Stimulated activated CD8-positive, alpha-beta memory T cell treated with anti-CD3 and anti-CD28 coated beads, Interleukin-4, amount 100 ng/mL, for 48 hours (primary cell): ENCODE results near the gene IRAK4.
A peak's percentile ranks its signal among the peaks of the same experiment; 100 is the strongest.
"Not testable (repeated sequence)": the region's sequence is repeated elsewhere in the genome, so short reads cannot be mapped to it uniquely, and the experiment has no call there.

ENCODE experiments used
- DNase-seq: peaks from one replicate; pipeline ENCODE4 v3.0.0-alpha.2; 2020

Gene IRAK4

GRCh38 chr12:43758728-43759563 lies at the start of gene IRAK4, which contains the start of gene PUS7L:
Gene IRAK4, plus strand, starts transcription at chr12:43758951. Its CDS starts 9,161 bp downstream, at chr12:43768112.
Gene PUS7L, minus strand, starts transcription at chr12:43758790. Its CDS starts 3,545 bp downstream, at chr12:43755245.
- peak; percentile 95 for DNase-seq

GRCh38 chr12:43711348-43711747 lies 47.4 kb upstream of the IRAK4 start:
- no peak for DNase-seq

GRCh38 chr12:43722621-43723020 lies 36.1 kb upstream of the IRAK4 start:
- DNase-seq: no peak

- DNase-seq: no peak
Observed at GRCh38 chr12:43723134-43723533, 35.6 kb upstream of the IRAK4 start.

GRCh38 chr12:43728117-43728516 lies 30.6 kb upstream of the IRAK4 start:
- no peak for DNase-seq

- no peak for DNase-seq
Observed at GRCh38 chr12:43728698-43729097, 30.1 kb upstream of the IRAK4 start.

GRCh38 chr12:43730283-43730682 lies 28.5 kb upstream of the IRAK4 start:
- DNase-seq: no peak

GRCh38 chr12:43733687-43734086 lies 25.1 kb upstream of the IRAK4 start:
- DNase-seq: no peak

- no peak for DNase-seq
Observed at GRCh38 chr12:43736927-43737440, 21.8 kb upstream of the IRAK4 start.

- no peak for DNase-seq
Observed at GRCh38 chr12:43737646-43738045, 21.1 kb upstream of the IRAK4 start.

GRCh38 chr12:43740511-43741100 lies 18.1 kb upstream of the IRAK4 start:
- DNase-seq: no peak

- no peak for DNase-seq
Observed at GRCh38 chr12:43742106-43742505, 16.6 kb upstream of the IRAK4 start.

- no peak for DNase-seq
Observed at GRCh38 chr12:43744826-43745225, 13.9 kb upstream of the IRAK4 start.

- no peak for DNase-seq
Observed at GRCh38 chr12:43749016-43749415, 9.7 kb upstream of the IRAK4 start.

- DNase-seq: no peak
Observed at GRCh38 chr12:43750814-43751213, 7.9 kb upstream of the IRAK4 start.

- DNase-seq: not testable (repeated sequence)
Observed at GRCh38 chr12:43751360-43751759, 7.4 kb upstream of the IRAK4 start.

- no peak for DNase-seq
Observed at GRCh38 chr12:43754015-43754414, 4.7 kb upstream of the IRAK4 start.

GRCh38 chr12:43758247-43758727 lies 464 bp upstream of the IRAK4 start:
- peak; percentile 55 for DNase-seq

GRCh38 chr12:43760396-43760795 lies 1.6 kb downstream of the IRAK4 start:
- no peak for DNase-seq

GRCh38 chr12:43761500-43761899 lies 2.7 kb downstream of the IRAK4 start:
- no peak for DNase-seq

- DNase-seq: no peak
Observed at GRCh38 chr12:43762596-43762995, 3.8 kb downstream of the IRAK4 start.

- DNase-seq: no peak
Observed at GRCh38 chr12:43763769-43764168, 5.0 kb downstream of the IRAK4 start.

GRCh38 chr12:43764528-43764927 lies 5.8 kb downstream of the IRAK4 start:
- DNase-seq: no peak

GRCh38 chr12:43766291-43766690 lies 7.5 kb downstream of the IRAK4 start:
- no peak for DNase-seq
